ENCODE data around the gene C5orf15.

The C5orf15 gene

DNA sequence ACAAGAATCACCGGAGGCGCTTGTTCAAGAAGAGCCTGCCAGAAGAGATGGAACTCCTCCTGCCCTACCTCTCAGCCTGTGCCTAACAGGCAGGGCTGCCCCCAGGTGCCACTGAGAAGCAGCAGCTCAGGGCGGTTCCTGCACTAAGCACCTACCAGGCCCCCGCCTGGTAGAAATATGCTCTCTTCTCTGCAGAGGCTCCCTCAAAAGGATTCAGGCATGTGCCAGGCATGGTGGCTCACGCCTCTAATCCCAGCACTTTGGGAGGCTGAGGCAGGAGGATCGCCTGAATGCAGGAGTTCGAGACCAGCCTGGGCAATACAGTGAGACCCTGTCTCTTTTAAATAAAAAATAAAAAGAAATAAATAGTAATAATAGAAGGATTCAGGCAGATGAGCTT lies 30.4 kb upstream of the C5orf15 start:
- Histone ChIP-seq H3K4me3 (replicated peaks; ENCODE audit: insufficient read depth, low read length) (no peak overlapping the region), H3K27ac (replicated peaks) (no peak overlapping the region), H3K27me3 (ENCODE audit: insufficient read depth, poor library complexity, severe bottlenecking) (no peaks in the 10 kb centered on the region)
- TF ChIP-seq POLR2AphosphoS5 (IDR thresholded peaks at IDR 0.05; ENCODE audit: low read depth): no peak
- TF ChIP-seq, protein P1, sequence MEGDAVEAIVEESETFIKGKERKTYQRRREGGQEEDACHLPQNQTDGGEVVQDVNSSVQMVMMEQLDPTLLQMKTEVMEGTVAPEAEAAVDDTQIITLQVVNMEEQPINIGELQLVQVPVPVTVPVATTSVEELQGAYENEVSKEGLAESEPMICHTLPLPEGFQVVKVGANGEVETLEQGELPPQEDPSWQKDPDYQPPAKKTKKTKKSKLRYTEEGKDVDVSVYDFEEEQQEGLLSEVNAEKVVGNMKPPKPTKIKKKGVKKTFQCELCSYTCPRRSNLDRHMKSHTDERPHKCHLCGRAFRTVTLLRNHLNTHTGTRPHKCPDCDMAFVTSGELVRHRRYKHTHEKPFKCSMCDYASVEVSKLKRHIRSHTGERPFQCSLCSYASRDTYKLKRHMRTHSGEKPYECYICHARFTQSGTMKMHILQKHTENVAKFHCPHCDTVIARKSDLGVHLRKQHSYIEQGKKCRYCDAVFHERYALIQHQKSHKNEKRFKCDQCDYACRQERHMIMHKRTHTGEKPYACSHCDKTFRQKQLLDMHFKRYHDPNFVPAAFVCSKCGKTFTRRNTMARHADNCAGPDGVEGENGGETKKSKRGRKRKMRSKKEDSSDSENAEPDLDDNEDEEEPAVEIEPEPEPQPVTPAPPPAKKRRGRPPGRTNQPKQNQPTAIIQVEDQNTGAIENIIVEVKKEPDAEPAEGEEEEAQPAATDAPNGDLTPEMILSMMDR (IDR thresholded peaks at IDR 0.05; ENCODE audit: insufficient read depth, low read length): no peak
- no peak for TF ChIP-seq SPI1 (IDR thresholded peaks at IDR 0.05; ENCODE audit: borderline replicate concordance, low read depth)
- TF ChIP-seq GABPA (IDR thresholded peaks at IDR 0.05; ENCODE audit: low read depth): no peak
- TF ChIP-seq, protein P2, sequence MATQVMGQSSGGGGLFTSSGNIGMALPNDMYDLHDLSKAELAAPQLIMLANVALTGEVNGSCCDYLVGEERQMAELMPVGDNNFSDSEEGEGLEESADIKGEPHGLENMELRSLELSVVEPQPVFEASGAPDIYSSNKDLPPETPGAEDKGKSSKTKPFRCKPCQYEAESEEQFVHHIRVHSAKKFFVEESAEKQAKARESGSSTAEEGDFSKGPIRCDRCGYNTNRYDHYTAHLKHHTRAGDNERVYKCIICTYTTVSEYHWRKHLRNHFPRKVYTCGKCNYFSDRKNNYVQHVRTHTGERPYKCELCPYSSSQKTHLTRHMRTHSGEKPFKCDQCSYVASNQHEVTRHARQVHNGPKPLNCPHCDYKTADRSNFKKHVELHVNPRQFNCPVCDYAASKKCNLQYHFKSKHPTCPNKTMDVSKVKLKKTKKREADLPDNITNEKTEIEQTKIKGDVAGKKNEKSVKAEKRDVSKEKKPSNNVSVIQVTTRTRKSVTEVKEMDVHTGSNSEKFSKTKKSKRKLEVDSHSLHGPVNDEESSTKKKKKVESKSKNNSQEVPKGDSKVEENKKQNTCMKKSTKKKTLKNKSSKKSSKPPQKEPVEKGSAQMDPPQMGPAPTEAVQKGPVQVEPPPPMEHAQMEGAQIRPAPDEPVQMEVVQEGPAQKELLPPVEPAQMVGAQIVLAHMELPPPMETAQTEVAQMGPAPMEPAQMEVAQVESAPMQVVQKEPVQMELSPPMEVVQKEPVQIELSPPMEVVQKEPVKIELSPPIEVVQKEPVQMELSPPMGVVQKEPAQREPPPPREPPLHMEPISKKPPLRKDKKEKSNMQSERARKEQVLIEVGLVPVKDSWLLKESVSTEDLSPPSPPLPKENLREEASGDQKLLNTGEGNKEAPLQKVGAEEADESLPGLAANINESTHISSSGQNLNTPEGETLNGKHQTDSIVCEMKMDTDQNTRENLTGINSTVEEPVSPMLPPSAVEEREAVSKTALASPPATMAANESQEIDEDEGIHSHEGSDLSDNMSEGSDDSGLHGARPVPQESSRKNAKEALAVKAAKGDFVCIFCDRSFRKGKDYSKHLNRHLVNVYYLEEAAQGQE (IDR thresholded peaks at IDR 0.05; ENCODE audit: insufficient replicate concordance, low read depth): no peak
- no peak for DNase-seq (ENCODE audit: low read depth in 1 of 2, low spot score in 1 of 2)

DNA sequence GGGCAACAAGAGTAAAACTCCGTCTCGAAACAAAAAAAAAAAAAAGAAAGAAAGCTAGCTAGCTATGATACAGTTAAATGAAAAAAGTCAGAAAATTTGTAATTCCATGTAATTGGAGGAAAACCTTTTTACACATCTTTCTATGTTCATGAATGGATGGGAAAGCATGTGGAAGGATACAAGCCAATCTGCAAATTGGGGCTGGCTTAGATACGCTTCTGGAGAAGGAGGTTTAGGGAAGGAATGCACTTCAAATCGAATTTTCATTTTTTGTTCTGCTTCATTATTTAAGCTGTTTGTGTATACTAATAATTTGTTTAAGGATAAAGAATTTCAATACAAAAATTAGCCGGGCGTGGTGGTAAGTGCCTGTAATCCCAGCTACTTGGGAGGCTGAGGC lies 29.6 kb upstream of the C5orf15 start:
- no peak overlapping the region for H3K4me3 ChIP-seq (replicated peaks; ENCODE audit: insufficient read depth, low read length)
- no peak for DNase-seq (ENCODE audit: low read depth in 1 of 2, low spot score in 1 of 2)
- TF ChIP-seq, protein P2 (IDR thresholded peaks at IDR 0.05; ENCODE audit: insufficient replicate concordance, low read depth): no peak
- TF ChIP-seq POLR2AphosphoS5 (IDR thresholded peaks at IDR 0.05; ENCODE audit: low read depth): no peak
- TF ChIP-seq, protein P1 (IDR thresholded peaks at IDR 0.05; ENCODE audit: insufficient read depth, low read length): no peak
- TF ChIP-seq SPI1 (IDR thresholded peaks at IDR 0.05; ENCODE audit: borderline replicate concordance, low read depth): no peak
- TF ChIP-seq GABPA (IDR thresholded peaks at IDR 0.05; ENCODE audit: low read depth): no peak

DNA sequence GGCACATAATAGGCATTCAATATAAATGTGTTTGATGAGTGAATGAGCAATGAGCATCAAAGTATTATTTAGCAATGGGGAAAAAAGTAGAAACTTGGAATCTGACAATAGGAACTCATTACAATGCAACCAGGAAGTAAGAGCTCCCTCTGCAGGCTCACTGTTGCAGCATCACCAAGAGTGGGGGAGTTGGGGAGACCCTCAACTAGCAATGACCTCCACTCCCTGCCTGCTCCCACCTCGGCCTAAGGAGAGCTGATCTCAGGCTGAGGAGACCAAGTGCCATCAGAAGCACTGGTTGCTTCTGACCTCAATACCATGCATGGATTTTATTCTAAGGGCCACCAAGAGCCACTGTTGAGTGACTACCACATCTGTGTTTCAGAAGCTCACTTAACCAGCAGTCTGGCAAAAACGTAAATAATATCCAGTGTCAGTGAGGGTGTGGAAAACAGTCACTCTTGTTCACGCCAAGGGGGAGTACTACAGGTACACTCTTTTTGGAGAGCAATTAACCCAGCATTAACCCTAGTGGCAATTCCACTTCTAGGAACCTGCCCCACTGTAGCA lies 28.3 kb upstream of the C5orf15 start:
- Histone ChIP-seq H3K4me3 (replicated peaks; ENCODE audit: insufficient read depth, low read length) (no peak overlapping the region), H3K27me3 (ENCODE audit: insufficient read depth, poor library complexity, severe bottlenecking) (no peaks in the 10 kb centered on the region), H3K27ac (replicated peaks) (no peak overlapping the region)
- DNase-seq (ENCODE audit: low read depth in 1 of 2, low spot score in 1 of 2): no peak
- no peak for TF ChIP-seq POLR2AphosphoS5 (IDR thresholded peaks at IDR 0.05; ENCODE audit: low read depth)
- TF ChIP-seq, protein P1 (IDR thresholded peaks at IDR 0.05; ENCODE audit: insufficient read depth, low read length): peak; percentile 25

More for the DNA sequence above, 29.6 kb upstream of the C5orf15 start:
- no peak overlapping the region for H3K27ac ChIP-seq (replicated peaks)
- no peaks in the 10 kb centered on the region for H3K27me3 ChIP-seq (ENCODE audit: insufficient read depth, poor library complexity, severe bottlenecking)

Data from HL-60 (cell line).